Neutrophil (primary cell): Measurements from ENCODE around the gene MEGF6.

Source experiments
- H3K27ac ChIP-seq: fragments of 200-600 bp; sonication (generic); 2 replicates; pipeline ENCODE4 v1.5.1; 2016; ENCODE audit warnings: mild to moderate bottlenecking, moderate library complexity
- H3K27me3 ChIP-seq: fragments of 200-600 bp; sonication (generic); 2 replicates; pipeline ENCODE4 v1.6.0; 2016; ENCODE audit warnings: mild to moderate bottlenecking
- H3K36me3 ChIP-seq: fragments of 200-600 bp; sonication (generic); 2 replicates; pipeline ENCODE4 v1.5.1; 2017
- H3K4me1 ChIP-seq, 2 experiments: fragments of 200-600 bp in 1 of 2; sonication (generic) in 1 of 2; 1 replicate in 1 of 2; 2 replicates in 1 of 2; pipeline versions ENCODE4 v1.5.1 to v1.6.1; 2013 to 2016; ENCODE audit warnings: low read depth in 1 of 2, low read length in 1 of 2, mild to moderate bottlenecking in 1 of 2, moderate library complexity in 1 of 2; ENCODE audit not compliant: control insufficient read depth in 1 of 2, insufficient read depth in 1 of 2
- H3K4me3 ChIP-seq, 2 experiments: fragments of 200-600 bp in 1 of 2; sonication (generic) in 1 of 2; 1 replicate in 1 of 2; 2 replicates in 1 of 2; pipeline ENCODE4 v1.5.1; 2013 to 2016; ENCODE audit warnings: low read depth in 1 of 2, low read length in 1 of 2, mild to moderate bottlenecking in 1 of 2, moderate library complexity in 1 of 2
- H3K9me3 ChIP-seq: fragments of 200-600 bp; sonication (generic); 2 replicates; pipeline ENCODE4 v1.5.1; 2016
- CTCF ChIP-seq: fragments of 200-600 bp; sonication (generic); IDR thresholded peaks from 2 replicates; pipeline ENCODE4 v1.5.1; 2016; ENCODE audit warnings: antibody characterized with exemption

MEGF6 gene

DNA sequence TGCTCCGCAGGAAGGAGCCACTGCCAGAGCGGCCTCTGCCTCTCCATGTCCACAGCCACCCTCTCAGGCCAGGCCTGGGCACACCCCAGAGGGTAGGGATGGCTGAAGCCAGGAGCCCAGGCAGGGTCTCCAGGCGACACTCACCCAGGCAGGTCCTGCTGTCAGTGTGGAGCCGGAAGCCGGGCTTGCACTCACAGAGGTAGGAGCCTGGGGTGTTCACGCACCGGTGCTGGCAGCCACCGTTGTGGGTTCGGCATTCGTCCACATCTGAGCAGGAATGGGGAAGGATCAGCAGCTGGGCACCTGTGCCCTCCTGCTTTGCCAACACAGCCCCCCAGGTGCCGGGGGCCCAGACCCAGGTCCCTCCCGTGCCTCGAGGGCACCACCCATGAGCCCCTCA lies 87.3 kb downstream of the MEGF6 start:
- H3K9me3 ChIP-seq = no peaks in the 10 kb centered on the region
- no peak overlapping the region for H3K27ac ChIP-seq
- peaks cover 59% of the 10 kb centered on the region for H3K36me3 ChIP-seq
- TF ChIP-seq CTCF = no peak
- no peaks in the 10 kb centered on the region for H3K4me1 ChIP-seq
- H3K4me3 ChIP-seq = no peak overlapping the region
- no peaks in the 10 kb centered on the region for H3K27me3 ChIP-seq

GRCh38 chr1:3522564-3523265 lies 88.6 kb downstream of the MEGF6 start:
- H3K27me3 ChIP-seq = no peaks in the 10 kb centered on the region
- H3K27ac ChIP-seq = no peak overlapping the region
- no peaks in the 10 kb centered on the region for H3K4me1 ChIP-seq
- TF ChIP-seq CTCF = no peak
- H3K36me3 ChIP-seq = peaks cover 67% of the 10 kb centered on the region
- no peak overlapping the region for H3K4me3 ChIP-seq
- no peaks in the 10 kb centered on the region for H3K9me3 ChIP-seq

DNA sequence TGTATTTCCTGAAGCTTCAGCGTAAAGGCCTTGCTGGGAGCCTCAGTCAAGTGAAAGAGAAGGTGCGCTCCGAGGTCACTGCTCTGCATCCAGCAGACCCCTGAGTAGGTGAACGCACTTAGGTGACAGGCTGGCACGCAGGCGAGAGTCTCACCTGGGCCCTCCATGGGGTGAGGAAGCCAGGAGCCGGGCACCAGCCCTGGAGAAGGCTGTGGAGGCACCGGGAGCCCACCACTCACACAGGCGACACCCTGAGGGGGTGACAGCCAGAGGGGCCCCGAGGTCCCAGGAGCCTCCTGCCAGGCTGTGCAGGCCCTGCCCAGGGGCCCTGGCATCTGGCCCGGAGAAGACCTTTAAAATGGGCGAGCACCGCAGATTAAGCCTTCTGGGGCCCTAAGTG lies 89.2 kb downstream of the MEGF6 start:
- TF ChIP-seq CTCF = no peak
- Histone ChIP-seq H3K4me1 (no peaks in the 10 kb centered on the region), H3K27me3 (no peaks in the 10 kb centered on the region), H3K4me3 (no peak overlapping the region), H3K9me3 (no peaks in the 10 kb centered on the region), H3K27ac (no peak overlapping the region), H3K36me3 (peaks cover 73% of the 10 kb centered on the region)

DNA sequence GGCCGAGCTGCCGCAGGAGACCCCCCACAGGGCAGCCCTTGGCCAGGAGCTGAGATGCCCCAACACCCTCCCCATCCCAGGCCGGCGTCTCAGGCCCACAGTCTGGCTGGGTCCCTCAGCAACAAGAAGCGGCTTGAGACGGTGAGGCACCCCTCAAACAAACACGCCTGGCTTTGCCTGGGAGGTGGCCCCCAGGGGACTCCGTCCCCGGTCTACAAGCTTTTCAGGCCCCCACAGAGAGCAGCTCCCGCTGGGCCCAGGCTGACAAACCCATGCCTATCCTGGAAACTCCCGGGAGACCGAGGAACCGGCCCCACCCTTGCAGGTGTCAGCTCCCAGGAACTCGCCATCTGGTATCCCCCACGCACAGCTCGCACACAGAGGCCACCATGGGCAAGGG lies 89.9 kb downstream of the MEGF6 start:
- TF ChIP-seq CTCF = no peak

DNA sequence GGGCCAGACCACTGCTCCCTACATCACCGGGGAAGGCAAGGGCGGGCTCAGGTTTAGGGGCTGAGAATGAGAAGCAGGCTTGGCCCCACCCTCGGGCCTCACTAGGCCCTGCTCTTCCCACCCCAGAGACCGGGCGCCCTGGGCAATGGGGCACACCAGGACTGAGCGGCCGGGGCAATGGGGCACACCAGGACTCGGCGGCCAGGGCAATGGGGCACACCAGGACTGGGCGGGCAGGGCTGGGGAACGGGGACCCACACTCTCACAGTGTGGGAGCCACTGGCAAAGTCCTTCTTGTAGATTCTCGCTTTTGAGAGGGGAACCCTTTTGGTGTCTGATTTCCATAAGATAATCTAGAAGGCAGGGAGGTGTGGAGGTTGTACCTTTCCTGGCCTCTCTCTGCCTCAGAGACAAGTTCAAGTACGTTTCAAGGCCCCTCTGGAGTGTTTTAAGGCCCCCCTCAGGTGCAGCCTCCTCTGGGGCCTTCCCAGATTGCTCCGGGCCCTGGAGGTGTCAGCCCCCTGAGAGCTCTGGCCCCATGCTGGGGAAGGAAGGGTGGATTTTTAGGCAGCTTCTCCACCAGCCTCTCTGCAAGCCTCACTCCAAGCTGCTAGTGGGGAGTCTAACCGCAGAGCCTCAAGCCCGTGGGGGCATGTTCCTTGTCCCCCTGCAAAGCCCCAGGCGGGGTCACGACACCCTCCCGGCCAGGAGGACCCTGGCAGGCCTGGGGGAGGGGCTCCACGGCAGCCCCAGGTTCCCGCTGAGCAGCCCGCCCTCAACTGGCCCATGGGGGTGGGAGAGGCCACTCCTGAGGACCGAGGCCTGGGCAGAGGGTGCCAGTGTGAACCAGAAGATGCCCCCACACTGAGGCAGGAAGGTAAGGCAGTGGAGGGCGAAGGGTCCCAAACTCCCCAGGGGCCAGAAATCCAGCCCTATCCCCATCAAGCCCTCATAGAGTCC lies 90.6 kb downstream of the MEGF6 start:
- Histone ChIP-seq H3K4me1 (peaks cover 0 to 3% of the 10 kb centered on the region in 2 experiments), H3K9me3 (no peaks in the 10 kb centered on the region), H3K27ac (no peak overlapping the region), H3K4me3 (no peak overlapping the region), H3K27me3 (no peaks in the 10 kb centered on the region), H3K36me3 (peaks cover 74% of the 10 kb centered on the region)
- no peak for TF ChIP-seq CTCF

More for the DNA sequence above, 89.9 kb downstream of the MEGF6 start:
- H3K9me3 ChIP-seq = no peaks in the 10 kb centered on the region
- H3K27me3 ChIP-seq = no peaks in the 10 kb centered on the region
- H3K27ac ChIP-seq = no peak overlapping the region
- peaks cover 0 to 2% of the 10 kb centered on the region in 2 experiments for H3K4me1 ChIP-seq
- no peak overlapping the region for H3K4me3 ChIP-seq
- peaks cover 73% of the 10 kb centered on the region for H3K36me3 ChIP-seq
